ENCODE data around the gene FHIP1A.

The FHIP1A gene

GRCh38 chr4:151418385-151418784, 9.4 kb downstream of the FHIP1A start:
- no peak for DNase-seq

- no peak for DNase-seq
Observed at GRCh38 chr4:151418856-151419255, 9.9 kb downstream of the FHIP1A start.

GRCh38 chr4:151420250-151420807, 11.4 kb downstream of the FHIP1A start:
- DNase-seq: no peak

- DNase-seq: no peak
Observed at GRCh38 chr4:151422854-151423253, 13.9 kb downstream of the FHIP1A start.

- DNase-seq: no peak
Observed at GRCh38 chr4:151426513-151426912, 17.5 kb downstream of the FHIP1A start.

GRCh38 chr4:151427266-151427665, 18.3 kb downstream of the FHIP1A start:
- no peak for DNase-seq

- no peak for DNase-seq
Observed at GRCh38 chr4:151428346-151428745, 19.4 kb downstream of the FHIP1A start.

- no peak for DNase-seq
Observed at GRCh38 chr4:151429957-151430570, 21.1 kb downstream of the FHIP1A start.

GRCh38 chr4:151430740-151431457, 21.9 kb downstream of the FHIP1A start:
- no peak for DNase-seq

GRCh38 chr4:151431728-151432127, 22.8 kb downstream of the FHIP1A start:
- DNase-seq: no peak

GRCh38 chr4:151432654-151433053, 23.7 kb downstream of the FHIP1A start:
- DNase-seq: no peak

GRCh38 chr4:151434183-151434860, 25.3 kb downstream of the FHIP1A start:
- no peak for DNase-seq

- no peak for DNase-seq
Observed at GRCh38 chr4:151436093-151436518, 27.1 kb downstream of the FHIP1A start.

GRCh38 chr4:151437505-151437904, 28.5 kb downstream of the FHIP1A start:
- DNase-seq: no peak

- DNase-seq: no peak
Observed at GRCh38 chr4:151438154-151438553, 29.2 kb downstream of the FHIP1A start.

- no peak for DNase-seq
Observed at GRCh38 chr4:151439320-151439719, 30.3 kb downstream of the FHIP1A start.

GRCh38 chr4:151442002-151442401, 33.0 kb downstream of the FHIP1A start:
- no peak for DNase-seq

GRCh38 chr4:151443247-151443646, 34.3 kb downstream of the FHIP1A start:
- DNase-seq: no peak

- DNase-seq: no peak
Observed at GRCh38 chr4:151443752-151444151, 34.8 kb downstream of the FHIP1A start.

GRCh38 chr4:151446208-151446607, 37.2 kb downstream of the FHIP1A start:
- DNase-seq: no peak

- DNase-seq: no peak
Observed at GRCh38 chr4:151454513-151454912, 45.5 kb downstream of the FHIP1A start.

GRCh38 chr4:151455212-151455611, 46.2 kb downstream of the FHIP1A start:
- no peak for DNase-seq

GRCh38 chr4:151458148-151458547, 49.2 kb downstream of the FHIP1A start:
- DNase-seq: no peak
